Erythroblast (primary cell): ENCODE results near the gene GDF10.

Source experiments
- DNase-seq, 2 experiments: peaks; one replicate each; lab custom pipeline; 2025; lab: John Stamatoyannopoulos, UW
- GATA1 ChIP-seq: IDR thresholded peaks from 2 replicates; pipeline ENCODE4 v1.6.1; 2011; ENCODE audit warnings: low read depth, mild to moderate bottlenecking, control low read depth, low read length, moderate library complexity
- POLR2A ChIP-seq: IDR thresholded peaks from 2 replicates; pipeline ENCODE4 v1.6.1; 2011; ENCODE audit warnings: mild to moderate bottlenecking, low read length

GDF10 gene

DNA sequence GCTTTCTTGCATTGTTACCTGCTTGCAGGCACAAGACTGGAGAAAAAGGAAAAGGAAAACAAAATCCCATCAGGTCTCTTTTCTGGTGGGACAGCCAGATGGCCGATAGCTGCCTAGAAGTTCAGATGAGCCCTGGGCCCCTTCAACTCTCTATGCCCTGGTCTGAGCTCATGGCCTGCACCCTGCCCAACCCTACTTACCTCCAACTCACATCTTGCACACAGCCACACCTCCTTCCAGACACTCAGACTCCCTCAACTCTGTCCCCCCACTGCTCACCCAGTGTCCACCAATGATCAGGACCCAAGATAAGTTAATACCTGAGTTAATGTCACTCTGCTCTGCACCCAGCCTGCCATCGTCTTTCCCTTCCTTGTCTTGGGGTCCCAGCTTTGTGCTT is 59.1 kb downstream of the GDF10 start:
- TF ChIP-seq POLR2A (no peak), GATA1 (no peak)
- no peak for DNase-seq

DNA sequence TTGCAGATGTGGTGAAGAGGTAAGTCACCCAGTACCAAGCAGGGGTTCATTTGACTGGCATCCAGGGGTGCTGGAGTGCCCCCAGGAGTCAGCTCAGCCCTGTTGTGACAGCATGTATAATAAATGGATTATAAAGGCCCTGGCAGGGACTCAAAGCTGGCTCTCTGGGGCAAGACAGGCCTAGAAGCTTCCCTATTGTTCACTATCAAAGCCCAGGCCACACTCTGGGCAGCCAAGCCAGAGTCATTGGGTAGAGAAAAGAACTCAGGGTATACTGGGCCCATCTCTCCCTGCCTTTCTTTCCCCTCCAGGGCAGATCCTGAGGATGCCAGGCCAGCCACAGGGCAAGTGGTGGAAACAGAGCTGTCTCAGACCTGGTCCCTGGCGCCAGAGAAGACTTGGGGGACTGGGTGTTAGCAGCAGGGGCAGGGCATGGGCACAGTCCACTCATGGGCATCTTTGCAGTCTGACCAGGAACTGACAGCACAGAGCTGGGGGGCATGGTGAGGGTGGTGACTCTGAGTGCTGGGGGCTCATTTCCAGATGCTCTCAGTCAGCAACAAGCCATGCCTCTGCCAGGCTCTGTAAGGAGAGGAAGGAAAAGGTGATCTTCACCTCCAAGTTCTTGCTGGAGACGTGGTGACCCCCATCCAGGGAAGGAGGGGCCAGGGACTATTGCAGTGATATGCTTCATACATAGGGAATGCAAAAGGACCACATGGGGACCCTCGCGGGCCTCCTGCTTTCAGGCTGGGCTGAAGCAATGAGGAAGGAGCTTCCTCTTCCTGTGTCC is 59.8 kb downstream of the GDF10 start:
- TF ChIP-seq GATA1 (no peak), POLR2A (no peak)
- DNase-seq: no peak

DNA sequence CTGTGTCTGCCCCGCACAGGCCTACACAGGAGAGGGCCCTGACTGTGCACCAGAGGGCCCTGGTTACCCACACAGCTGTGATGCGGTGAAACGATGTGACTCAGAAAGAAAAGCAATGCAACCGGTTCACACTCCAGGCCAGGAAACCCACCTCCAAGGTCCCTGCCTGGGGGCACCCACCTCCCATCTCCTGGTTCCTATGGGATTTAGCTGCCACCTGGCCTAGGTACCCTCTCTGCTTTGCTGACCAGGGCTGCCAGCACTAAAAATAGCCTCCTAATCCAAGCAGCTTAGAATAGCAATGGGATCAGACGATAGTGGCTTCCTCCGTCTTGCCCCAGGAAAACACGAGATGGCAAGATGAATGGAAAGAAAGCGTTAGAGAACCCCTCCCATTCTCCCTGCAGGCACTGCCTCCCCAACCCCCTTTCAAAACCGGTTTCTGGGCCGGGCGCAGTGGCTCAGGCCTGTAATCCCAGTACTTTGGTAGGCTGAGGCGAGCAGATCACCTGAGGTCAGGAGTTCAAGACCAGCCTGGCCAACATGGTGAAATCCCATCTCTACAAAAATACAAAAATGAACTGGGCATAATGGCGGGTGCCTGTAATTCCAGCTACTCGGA is 60.5 kb downstream of the GDF10 start:
- TF ChIP-seq GATA1 (no peak), POLR2A (no peak)
- DNase-seq: no peak

DNA sequence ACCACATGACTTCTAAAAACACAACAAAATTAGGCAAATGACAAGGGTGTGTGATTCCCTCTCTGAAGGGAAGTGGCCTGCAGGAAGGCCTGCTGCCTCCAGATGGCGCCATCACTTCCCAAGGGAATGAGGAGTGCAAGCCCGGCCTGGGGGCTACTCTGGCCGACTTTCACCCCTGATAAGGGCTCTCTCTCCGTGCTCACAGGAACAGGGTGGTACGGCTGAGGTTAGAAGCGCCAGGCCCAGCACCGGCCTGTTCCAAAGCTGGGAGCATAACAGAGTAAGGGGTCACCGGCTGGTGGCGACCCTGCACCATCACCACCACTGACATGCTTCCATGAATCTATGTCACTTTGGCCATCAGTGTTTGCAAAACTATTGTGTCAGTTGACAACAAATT is 61.3 kb downstream of the GDF10 start:
- DNase-seq: peak; percentile 46 to 65
- TF ChIP-seq GATA1: no peak
- no peak for TF ChIP-seq POLR2A

DNA sequence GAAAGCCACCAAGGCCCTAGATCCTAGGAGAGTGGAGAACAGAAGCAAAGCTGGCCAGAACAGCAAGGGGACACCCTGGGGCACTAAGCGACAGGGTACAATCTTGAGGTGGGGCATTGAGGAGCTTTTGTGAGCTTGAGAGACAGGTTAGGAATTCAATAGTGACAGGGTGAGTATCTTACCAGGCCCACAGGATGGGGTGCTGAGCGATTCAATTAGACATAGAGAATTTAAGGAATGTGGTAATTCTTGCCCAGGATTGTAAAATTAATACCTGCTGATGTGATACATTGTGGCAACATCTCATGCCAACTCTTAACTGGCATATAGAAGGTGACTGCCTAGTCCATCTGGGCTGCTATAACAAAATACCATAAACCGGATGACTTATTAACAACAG is 62.2 kb downstream of the GDF10 start:
- no peak for TF ChIP-seq POLR2A
- no peak for DNase-seq
